Thoracic aorta (tissue), 2 donors: ENCODE measurements around the gene GALNT2. TPM values are rescaled to one million over a fixed set of nuclear protein-coding genes. Genes with fewer than 3 reads are reported as not detected.
A peak's percentile ranks its signal among the peaks of the same experiment; 100 is the strongest.

Experiments used
- ATAC-seq: fragments of 150-250 bp; one replicate; pipeline ENCODE4 v1.8.0; 2017; ENCODE audit warnings: low read depth; ENCODE audit not compliant: insufficient number of reproducible peaks, low FRiP score
- DNase-seq: peaks from one replicate; pipeline ENCODE4 v3.0.0-alpha.2; 2020; ENCODE audit warnings: low spot score
- H3K27ac ChIP-seq, 2 donors: fragments of 200-600 bp; sonication (generic); 1 replicate in 1 of 2; 2 replicates in 1 of 2; pipeline ENCODE4 v1.5.1; 2016; ENCODE audit warnings: mild to moderate bottlenecking in 2 of 2, moderate library complexity in 2 of 2
- H3K27me3 ChIP-seq: fragments of 200-600 bp; sonication (generic); replicated peaks from 2 replicates; pipeline ENCODE4 v1.6.0; 2016; ENCODE audit warnings: mild to moderate bottlenecking; ENCODE audit not compliant: insufficient read depth
- H3K36me3 ChIP-seq: fragments of 200-600 bp; sonication (generic); one replicate; pipeline ENCODE4 v1.5.1; 2016
- H3K4me1 ChIP-seq, 2 donors: fragments of 200-600 bp; sonication (generic); 1 replicate in 1 of 2; 2 replicates in 1 of 2; pipeline versions ENCODE4 v1.5.1 to v1.6.0; 2016; ENCODE audit warnings: low read depth in 2 of 2, mild to moderate bottlenecking in 1 of 2; ENCODE audit not compliant: control insufficient read depth in 1 of 2
- H3K4me3 ChIP-seq: fragments of 200-600 bp; sonication (generic); 2 replicates; pipeline ENCODE4 v1.5.1; 2016; ENCODE audit warnings: mild to moderate bottlenecking
- H3K9me3 ChIP-seq: fragments of 200-600 bp; sonication (generic); 2 replicates; pipeline ENCODE4 v1.5.1; 2016
- total RNA-seq, 2 donors: library from RNA; depleted of rRNA; stranded (reverse); fragments of >200 nt; gene quantifications; one replicate each; pipeline versions ENCODE4 v1.1.0 to v1.2.3, GENCODE V29; 2016
- TF ChIP-seq, protein P1 (sequence below): fragments of 200-600 bp; sonication (generic); IDR thresholded peaks from one replicate; pipeline ENCODE4 v1.5.1; 2019; ENCODE audit warnings: antibody characterized with exemption

The GALNT2 gene
- total RNA-seq, 2 donors from 2014 or later, result 113 to 148 TPM

- H3K27me3 ChIP-seq, result no peaks in the 10 kb centered on the region
- DNase-seq (no peak), ATAC-seq (no peak)
- peaks cover 14 to 32% of the 10 kb centered on the region in 2 donors for H3K4me1 ChIP-seq
- no peaks in the 10 kb centered on the region for H3K9me3 ChIP-seq
- H3K4me3 ChIP-seq, result no peak overlapping the region
- no peaks in the 10 kb centered on the region for H3K36me3 ChIP-seq
- TF ChIP-seq, protein P1, sequence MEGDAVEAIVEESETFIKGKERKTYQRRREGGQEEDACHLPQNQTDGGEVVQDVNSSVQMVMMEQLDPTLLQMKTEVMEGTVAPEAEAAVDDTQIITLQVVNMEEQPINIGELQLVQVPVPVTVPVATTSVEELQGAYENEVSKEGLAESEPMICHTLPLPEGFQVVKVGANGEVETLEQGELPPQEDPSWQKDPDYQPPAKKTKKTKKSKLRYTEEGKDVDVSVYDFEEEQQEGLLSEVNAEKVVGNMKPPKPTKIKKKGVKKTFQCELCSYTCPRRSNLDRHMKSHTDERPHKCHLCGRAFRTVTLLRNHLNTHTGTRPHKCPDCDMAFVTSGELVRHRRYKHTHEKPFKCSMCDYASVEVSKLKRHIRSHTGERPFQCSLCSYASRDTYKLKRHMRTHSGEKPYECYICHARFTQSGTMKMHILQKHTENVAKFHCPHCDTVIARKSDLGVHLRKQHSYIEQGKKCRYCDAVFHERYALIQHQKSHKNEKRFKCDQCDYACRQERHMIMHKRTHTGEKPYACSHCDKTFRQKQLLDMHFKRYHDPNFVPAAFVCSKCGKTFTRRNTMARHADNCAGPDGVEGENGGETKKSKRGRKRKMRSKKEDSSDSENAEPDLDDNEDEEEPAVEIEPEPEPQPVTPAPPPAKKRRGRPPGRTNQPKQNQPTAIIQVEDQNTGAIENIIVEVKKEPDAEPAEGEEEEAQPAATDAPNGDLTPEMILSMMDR, result no peak
- no peak overlapping the region for H3K27ac ChIP-seq
These were observed 98.5 kb downstream of the GALNT2 start for GRCh38 chr1:230165536-230165935.

GRCh38 chr1:230166366-230167132, 99.5 kb downstream of the GALNT2 start:
- ATAC-seq, result no peak
- Histone ChIP-seq H3K4me1 (peaks cover 16 to 40% of the 10 kb centered on the region in 2 donors), H3K4me3 (no peak overlapping the region)

GRCh38 chr1:230167419-230167852, 100.4 kb downstream of the GALNT2 start:
- no peak overlapping the region for H3K4me3 ChIP-seq
- TF ChIP-seq, protein P1, result peak; percentile 55
- ATAC-seq, result no peak
- no peaks in the 10 kb centered on the region for H3K27me3 ChIP-seq
- no peak overlapping the region for H3K27ac ChIP-seq
- H3K36me3 ChIP-seq, result no peaks in the 10 kb centered on the region
- no peaks in the 10 kb centered on the region for H3K9me3 ChIP-seq
- no peak for DNase-seq
- peaks cover 25 to 49% of the 10 kb centered on the region in 2 donors for H3K4me1 ChIP-seq

More at GRCh38 chr1:230166366-230167132, 99.5 kb downstream of the GALNT2 start:
- H3K27me3 ChIP-seq, result no peaks in the 10 kb centered on the region
- H3K27ac ChIP-seq, result no peak overlapping the region
- no peaks in the 10 kb centered on the region for H3K9me3 ChIP-seq
- TF ChIP-seq, protein P1, result no peak
- no peaks in the 10 kb centered on the region for H3K36me3 ChIP-seq
- no peak for DNase-seq

- TF ChIP-seq, protein P1, result no peak
- H3K27me3 ChIP-seq, result no peaks in the 10 kb centered on the region
- no peak for DNase-seq
- peaks cover 30 to 70% of the 10 kb centered on the region in 2 donors for H3K4me1 ChIP-seq
- H3K9me3 ChIP-seq, result no peaks in the 10 kb centered on the region
- H3K36me3 ChIP-seq, result no peaks in the 10 kb centered on the region
- H3K4me3 ChIP-seq, result peak overlapping the region; percentile 54
- peak overlapping the region; percentile 77 to 83 for H3K27ac ChIP-seq
- peak; percentile 47 for ATAC-seq
These were observed 102.6 kb downstream of the GALNT2 start for GRCh38 chr1:230169454-230170152.

DNA sequence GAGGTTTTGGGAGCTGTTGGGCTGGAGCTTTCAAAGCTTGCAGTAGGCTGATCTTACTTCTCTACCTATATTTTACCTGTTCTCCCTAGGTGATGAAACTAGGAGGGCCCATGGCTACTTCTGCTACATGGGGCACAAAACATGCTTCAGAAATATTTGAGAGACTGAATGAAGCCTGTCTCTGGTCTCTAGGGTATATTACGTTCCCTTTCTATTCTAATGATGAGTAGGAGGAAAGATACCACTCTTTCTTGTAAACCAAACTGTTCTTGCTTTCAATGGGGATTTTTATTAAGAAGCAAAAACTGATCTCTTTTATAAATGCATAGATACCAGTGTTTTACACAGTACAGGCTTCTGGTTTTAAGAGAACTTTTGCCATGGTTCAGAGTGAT, 103.1 kb downstream of the GALNT2 start:
- TF ChIP-seq, protein P1, result no peak
- Histone ChIP-seq H3K27ac (peak overlapping the region; percentile 77 to 83), H3K36me3 (no peaks in the 10 kb centered on the region), H3K27me3 (no peaks in the 10 kb centered on the region), H3K9me3 (no peaks in the 10 kb centered on the region), H3K4me3 (peak overlapping the region; percentile 54), H3K4me1 (peaks cover 30 to 71% of the 10 kb centered on the region in 2 donors)
- DNase-seq (no peak), ATAC-seq (no peak)
